Loucy (cell line): ENCODE results near the gene MUC5B.

Source experiments
- H2AFZ ChIP-seq: fragments of 200-600 bp; sonication (generic); 2 replicates; pipeline ENCODE4 v1.6.0; 2016; ENCODE audit warnings: antibody characterized with exemption, mild to moderate bottlenecking, low read length, moderate library complexity
- H3F3A ChIP-seq: fragments of 200-600 bp; 2 replicates; pipeline ENCODE4 v1.6.0; 2016; ENCODE audit warnings: antibody characterized with exemption, low read depth, mild to moderate bottlenecking
- H3K27me3 ChIP-seq: fragments of 200-600 bp; sonication (generic); 2 replicates; pipeline ENCODE4 v1.6.1; 2014; ENCODE audit warnings: low read length, mild to moderate bottlenecking; ENCODE audit not compliant: insufficient read depth, poor library complexity, severe bottlenecking
- H3K36me3 ChIP-seq: fragments of 200-600 bp; sonication (generic); 2 replicates; pipeline ENCODE4 v1.6.1; 2016; ENCODE audit warnings: low read length; ENCODE audit not compliant: insufficient read depth
- H3K4me1 ChIP-seq: fragments of 200-600 bp; sonication (generic); 2 replicates; pipeline ENCODE4 v1.5.1; 2014; ENCODE audit warnings: low read length, mild to moderate bottlenecking; ENCODE audit not compliant: insufficient read depth, poor library complexity, severe bottlenecking
- H3K4me2 ChIP-seq: fragments of 200-600 bp; sonication (generic); 2 replicates; pipeline ENCODE4 v1.6.0; 2014; ENCODE audit warnings: antibody characterized with exemption, low read length, low read depth, mild to moderate bottlenecking; ENCODE audit not compliant: poor library complexity, severe bottlenecking
- H3K4me3 ChIP-seq: fragments of 200-600 bp; sonication (generic); 2 replicates; pipeline ENCODE4 v1.5.1; 2014; ENCODE audit warnings: low read length, mild to moderate bottlenecking, mixed read lengths; ENCODE audit not compliant: poor library complexity, severe bottlenecking
- H3K79me2 ChIP-seq: fragments of 200-600 bp; sonication (generic); 2 replicates; pipeline ENCODE4 v1.6.1; 2014; ENCODE audit warnings: low read length; ENCODE audit not compliant: insufficient read depth
- H3K9ac ChIP-seq: fragments of 200-600 bp; sonication (generic); 2 replicates; pipeline ENCODE4 v1.6.0; 2014; ENCODE audit warnings: mild to moderate bottlenecking, low read depth, low read length, moderate library complexity; ENCODE audit not compliant: poor library complexity, severe bottlenecking
- H3K9me2 ChIP-seq: fragments of 200-600 bp; sonication (generic); replicated peaks from 2 replicates; pipeline ENCODE4 v1.6.1; 2016; ENCODE audit warnings: low read depth, low read length, mixed read lengths
- H3K9me3 ChIP-seq: fragments of 200-600 bp; sonication (generic); 2 replicates; pipeline ENCODE4 v1.6.1; 2014; ENCODE audit warnings: mild to moderate bottlenecking, antibody characterized with exemption, low read length, low read depth; ENCODE audit not compliant: insufficient read depth
- H4K20me1 ChIP-seq: fragments of 200-600 bp; sonication (generic); 2 replicates; pipeline ENCODE4 v1.6.0; 2014; ENCODE audit warnings: antibody characterized with exemption, low read length, mild to moderate bottlenecking; ENCODE audit not compliant: insufficient read depth, poor library complexity, severe bottlenecking
- EZH2phosphoT487 ChIP-seq: fragments of 200-600 bp; IDR thresholded peaks from 2 replicates; pipeline ENCODE4 v1.6.1; 2018; ENCODE audit warnings: antibody characterized with exemption, mild to moderate bottlenecking, moderate library complexity, borderline replicate concordance
- TF ChIP-seq, protein P1 (sequence below): fragments of 200-600 bp; sonication (generic); conservative IDR thresholded peaks from 2 replicates; pipeline ENCODE4 v1.5.1; 2014; ENCODE audit warnings: mild to moderate bottlenecking, antibody characterized with exemption, low read length

MUC5B gene

DNA sequence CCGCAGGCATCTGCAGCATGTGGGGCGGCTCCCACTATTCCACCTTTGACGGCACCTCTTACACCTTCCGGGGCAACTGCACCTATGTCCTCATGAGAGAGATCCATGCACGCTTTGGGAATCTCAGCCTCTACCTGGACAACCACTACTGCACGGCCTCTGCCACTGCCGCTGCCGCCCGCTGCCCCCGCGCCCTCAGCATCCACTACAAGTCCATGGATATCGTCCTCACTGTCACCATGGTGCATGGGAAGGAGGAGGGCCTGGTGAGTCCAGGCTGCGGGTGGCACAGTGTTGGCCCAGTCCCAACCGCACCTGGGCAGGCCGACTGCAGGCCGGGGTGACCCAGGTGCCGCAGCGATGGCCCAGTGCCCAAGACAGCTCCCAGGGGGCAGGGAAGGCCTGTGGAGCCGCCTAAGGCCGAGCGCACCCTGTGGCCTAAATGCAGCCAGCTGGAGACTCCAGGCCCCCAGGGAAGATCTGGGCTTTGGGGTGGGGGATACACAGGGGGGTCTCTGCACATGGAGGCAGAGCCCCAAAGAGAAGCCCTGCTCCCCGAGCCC lies 31.3 kb downstream of the MUC5B start:
- Histone ChIP-seq H3K4me3 (no peak overlapping the region), H3K9me3 (peaks cover 4% of the 10 kb centered on the region; the same call in 1 of the 2 replicates), H3K79me2 (no peaks in the 10 kb centered on the region), H3K4me2 (no peak overlapping the region), H3K27me3 (no peaks in the 10 kb centered on the region), H3K36me3 (no peaks in the 10 kb centered on the region), H4K20me1 (no peaks in the 10 kb centered on the region), H3K9me2 (no peaks in the 10 kb centered on the region), H3K9ac (no peak overlapping the region), H2AFZ (no peak overlapping the region), H3F3A (no peaks in the 10 kb centered on the region), H3K4me1 (no peaks in the 10 kb centered on the region)
- TF ChIP-seq, protein P1, sequence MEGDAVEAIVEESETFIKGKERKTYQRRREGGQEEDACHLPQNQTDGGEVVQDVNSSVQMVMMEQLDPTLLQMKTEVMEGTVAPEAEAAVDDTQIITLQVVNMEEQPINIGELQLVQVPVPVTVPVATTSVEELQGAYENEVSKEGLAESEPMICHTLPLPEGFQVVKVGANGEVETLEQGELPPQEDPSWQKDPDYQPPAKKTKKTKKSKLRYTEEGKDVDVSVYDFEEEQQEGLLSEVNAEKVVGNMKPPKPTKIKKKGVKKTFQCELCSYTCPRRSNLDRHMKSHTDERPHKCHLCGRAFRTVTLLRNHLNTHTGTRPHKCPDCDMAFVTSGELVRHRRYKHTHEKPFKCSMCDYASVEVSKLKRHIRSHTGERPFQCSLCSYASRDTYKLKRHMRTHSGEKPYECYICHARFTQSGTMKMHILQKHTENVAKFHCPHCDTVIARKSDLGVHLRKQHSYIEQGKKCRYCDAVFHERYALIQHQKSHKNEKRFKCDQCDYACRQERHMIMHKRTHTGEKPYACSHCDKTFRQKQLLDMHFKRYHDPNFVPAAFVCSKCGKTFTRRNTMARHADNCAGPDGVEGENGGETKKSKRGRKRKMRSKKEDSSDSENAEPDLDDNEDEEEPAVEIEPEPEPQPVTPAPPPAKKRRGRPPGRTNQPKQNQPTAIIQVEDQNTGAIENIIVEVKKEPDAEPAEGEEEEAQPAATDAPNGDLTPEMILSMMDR: no peak
- no peak for TF ChIP-seq EZH2phosphoT487

- Histone ChIP-seq H3K9ac (no peak overlapping the region), H4K20me1 (no peaks in the 10 kb centered on the region), H3F3A (no peaks in the 10 kb centered on the region), H3K27me3 (no peaks in the 10 kb centered on the region), H3K4me1 (no peaks in the 10 kb centered on the region), H2AFZ (no peak overlapping the region), H3K4me3 (no peak overlapping the region), H3K79me2 (no peaks in the 10 kb centered on the region), H3K4me2 (no peak overlapping the region), H3K36me3 (no peaks in the 10 kb centered on the region), H3K9me3 (peaks cover 4% of the 10 kb centered on the region; the same call in 1 of the 2 replicates), H3K9me2 (no peaks in the 10 kb centered on the region)
- TF ChIP-seq, protein P1: no peak
- no peak for TF ChIP-seq EZH2phosphoT487
Observed at GRCh38 chr11:1254733-1255132, 31.9 kb downstream of the MUC5B start.

DNA sequence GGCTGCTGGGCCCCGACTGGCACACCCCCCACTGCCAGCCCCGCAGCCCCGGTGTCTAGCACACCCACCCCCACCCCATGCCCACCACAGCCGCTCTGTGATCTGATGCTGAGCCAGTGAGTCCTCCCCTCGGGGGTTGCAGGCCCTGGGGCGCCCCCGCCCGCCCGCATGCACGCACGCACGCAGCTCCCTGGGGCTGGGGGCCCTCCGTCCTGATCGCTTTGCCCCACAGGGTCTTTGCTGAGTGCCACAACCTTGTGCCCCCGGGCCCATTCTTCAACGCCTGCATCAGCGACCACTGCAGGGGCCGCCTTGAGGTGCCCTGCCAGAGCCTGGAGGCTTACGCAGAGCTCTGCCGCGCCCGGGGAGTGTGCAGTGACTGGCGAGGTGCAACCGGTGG lies 32.3 kb downstream of the MUC5B start:
- Histone ChIP-seq H3K4me2 (no peak overlapping the region), H3K4me1 (no peaks in the 10 kb centered on the region), H3K4me3 (no peak overlapping the region), H3K9me2 (no peaks in the 10 kb centered on the region), H4K20me1 (no peaks in the 10 kb centered on the region), H3K36me3 (no peaks in the 10 kb centered on the region), H3K27me3 (no peaks in the 10 kb centered on the region), H3K9ac (no peak overlapping the region), H3K79me2 (no peaks in the 10 kb centered on the region), H3F3A (no peaks in the 10 kb centered on the region), H3K9me3 (peaks cover 4% of the 10 kb centered on the region; the same call in 1 of the 2 replicates), H2AFZ (no peak overlapping the region)
- TF ChIP-seq, protein P1: no peak
- no peak for TF ChIP-seq EZH2phosphoT487
